ENCODE data around the gene GUCA2B. TPM values are rescaled to one million over a fixed set of nuclear protein-coding genes. Genes with fewer than 3 reads are reported as not detected.

GUCA2B gene
- total RNA-seq, 1 experiment from 2014 or later = not detected

DNA sequence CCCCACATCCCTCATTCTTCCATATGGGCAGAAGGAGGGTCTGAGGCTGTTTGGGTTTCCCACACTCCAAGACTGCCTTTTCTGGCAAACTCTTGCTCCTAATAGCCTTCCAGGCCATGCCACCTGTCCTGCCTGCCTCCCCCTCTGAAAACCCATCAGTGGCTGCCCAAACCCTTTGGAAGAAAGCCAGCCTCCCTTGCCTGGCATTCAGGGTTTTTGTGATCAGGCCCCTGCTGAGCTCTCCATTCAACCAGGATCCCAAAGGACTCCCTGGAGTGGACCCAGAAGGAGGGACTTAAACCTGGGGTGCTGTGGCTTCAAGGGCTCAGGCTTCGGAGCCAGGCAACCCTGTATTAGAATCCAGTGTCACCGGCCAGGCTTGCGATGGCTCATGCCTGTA lies 15.6 kb downstream of the GUCA2B start:
- Histone ChIP-seq H3K79me2 (ENCODE audit: insufficient read depth, low read length) (no peaks in the 10 kb centered on the region), H3K56ac (ENCODE audit: insufficient read length, low read depth, low read length) (no peak overlapping the region), H3K27ac (ENCODE audit: insufficient read length, low read depth, low read length) (no peak overlapping the region), H3K9me3 (ENCODE audit: control insufficient read depth, low read depth, low read length) (no peaks in the 10 kb centered on the region), H4K20me1 (ENCODE audit: control insufficient read depth, insufficient read depth, insufficient read length) (no peaks in the 10 kb centered on the region), H3K23me2 (ENCODE audit: insufficient read length, low read depth, low read length, poor library complexity, severe bottlenecking) (no peaks in the 10 kb centered on the region), H3K14ac (ENCODE audit: insufficient read depth, low read length) (no peak overlapping the region), H2BK5ac (ENCODE audit: insufficient read length, low read length) (no peak overlapping the region), H3K4me2 (ENCODE audit: insufficient read depth, insufficient read length, low read length) (no peak overlapping the region), H3K79me1 (ENCODE audit: insufficient read depth, low read depth, low read length, poor library complexity, severe bottlenecking) (no peaks in the 10 kb centered on the region), H4K8ac (replicated peaks; ENCODE audit: insufficient read length, low read depth, low read length) (no peak overlapping the region), H3K23ac (ENCODE audit: insufficient read length, low read depth, low read length) (no peak overlapping the region), H3K9ac (ENCODE audit: extremely low read depth, insufficient read length, low read length) (no peak overlapping the region), H4K5ac (ENCODE audit: insufficient read length, low read depth, low read length) (no peak overlapping the region), H2BK120ac (ENCODE audit: low read depth, low read length, poor library complexity, severe bottlenecking) (no peak overlapping the region), H2AFZ (ENCODE audit: low read length) (no peak overlapping the region), H3K4me1 (ENCODE audit: insufficient read depth, low read length) (no peaks in the 10 kb centered on the region; the same call in 1 of the 2 replicates), H3K27me3 (ENCODE audit: insufficient read depth, low read length) (no peaks in the 10 kb centered on the region), H2BK20ac (ENCODE audit: low read depth, low read length, poor library complexity, severe bottlenecking) (no peak overlapping the region), H2BK15ac (ENCODE audit: low read depth, low read length) (no peak overlapping the region), H4K91ac (ENCODE audit: insufficient read length, low read depth, low read length) (no peak overlapping the region), H3K18ac (ENCODE audit: insufficient read length, low read depth, low read length) (no peak overlapping the region), H3T11ph (ENCODE audit: low read length) (no peak overlapping the region), H2BK12ac (ENCODE audit: insufficient read length, low read depth, low read length) (no peak overlapping the region), H3K4ac (ENCODE audit: low read depth, low read length) (no peak overlapping the region), H2AK5ac (ENCODE audit: insufficient read length, low read length) (no peak overlapping the region)
- no peaks in the 10 kb centered on the region for H3K36me3 Mint-ChIP-seq (ENCODE audit: insufficient read depth in 1 of 3, low read depth in 3 of 3)
- no peaks in the 10 kb centered on the region for H3K27me3 Mint-ChIP-seq (ENCODE audit: low read depth)
- TF ChIP-seq, protein P1, sequence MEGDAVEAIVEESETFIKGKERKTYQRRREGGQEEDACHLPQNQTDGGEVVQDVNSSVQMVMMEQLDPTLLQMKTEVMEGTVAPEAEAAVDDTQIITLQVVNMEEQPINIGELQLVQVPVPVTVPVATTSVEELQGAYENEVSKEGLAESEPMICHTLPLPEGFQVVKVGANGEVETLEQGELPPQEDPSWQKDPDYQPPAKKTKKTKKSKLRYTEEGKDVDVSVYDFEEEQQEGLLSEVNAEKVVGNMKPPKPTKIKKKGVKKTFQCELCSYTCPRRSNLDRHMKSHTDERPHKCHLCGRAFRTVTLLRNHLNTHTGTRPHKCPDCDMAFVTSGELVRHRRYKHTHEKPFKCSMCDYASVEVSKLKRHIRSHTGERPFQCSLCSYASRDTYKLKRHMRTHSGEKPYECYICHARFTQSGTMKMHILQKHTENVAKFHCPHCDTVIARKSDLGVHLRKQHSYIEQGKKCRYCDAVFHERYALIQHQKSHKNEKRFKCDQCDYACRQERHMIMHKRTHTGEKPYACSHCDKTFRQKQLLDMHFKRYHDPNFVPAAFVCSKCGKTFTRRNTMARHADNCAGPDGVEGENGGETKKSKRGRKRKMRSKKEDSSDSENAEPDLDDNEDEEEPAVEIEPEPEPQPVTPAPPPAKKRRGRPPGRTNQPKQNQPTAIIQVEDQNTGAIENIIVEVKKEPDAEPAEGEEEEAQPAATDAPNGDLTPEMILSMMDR (conservative IDR thresholded peaks at IDR 0.05) = no peak
- DNase-seq = no peak
- H3K4me3 Mint-ChIP-seq = no peak overlapping the region
- H3K9me3 Mint-ChIP-seq = no peaks in the 10 kb centered on the region; a peak in 2 of 5 replicates
- 0 out of 7 replicates have a peak overlapping the region, but pooled peaks of 1 of the 3 experiments have one; percentile 23 for H3K27ac Mint-ChIP-seq
- no CpG with 5 or more reads among the region's 3 CpGs for WGBS (ENCODE audit: extremely low coverage, insufficient read length, low lambda C conversion rate)
- peaks cover 14 to 15% of the 10 kb centered on the region in 2 experiments for H3K4me1 Mint-ChIP-seq
